ENCODE results near the gene CLDN2. TPM values are rescaled to one million over a fixed set of nuclear protein-coding genes. Genes with fewer than 3 reads are reported as not detected.
"Not testable (repeated sequence)": the region's sequence is repeated elsewhere in the genome, so short reads cannot be mapped to it uniquely, and the experiment has no call there.

CLDN2 gene
- total RNA-seq, 1 donor from 2014 or later: not detected

DNA sequence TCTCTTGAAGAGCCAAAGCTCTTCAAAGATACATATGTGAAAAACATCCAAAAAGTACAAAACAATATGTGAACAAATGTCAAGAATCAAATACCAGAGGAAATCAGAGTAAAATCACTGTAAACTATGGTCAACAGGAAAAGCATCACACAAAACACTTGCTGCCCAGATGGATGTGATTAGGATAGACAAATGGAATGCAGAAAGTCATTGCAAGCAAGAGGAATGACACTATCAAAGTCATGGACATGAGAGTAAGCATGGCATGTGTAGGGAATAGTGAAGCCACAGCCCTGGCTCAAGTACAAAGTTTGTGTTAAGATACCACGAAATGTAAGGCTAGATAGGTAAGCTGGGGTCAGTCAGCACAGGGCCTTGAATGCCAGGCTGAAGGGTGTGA, 37.7 kb downstream of the CLDN2 start:
- H3K36me3 Mint-ChIP-seq: peaks cover 15% of the 10 kb centered on the region
- DNase-seq (ENCODE audit: low spot score in 2 of 2, unreplicated experiment in 2 of 2): no peak

DNA sequence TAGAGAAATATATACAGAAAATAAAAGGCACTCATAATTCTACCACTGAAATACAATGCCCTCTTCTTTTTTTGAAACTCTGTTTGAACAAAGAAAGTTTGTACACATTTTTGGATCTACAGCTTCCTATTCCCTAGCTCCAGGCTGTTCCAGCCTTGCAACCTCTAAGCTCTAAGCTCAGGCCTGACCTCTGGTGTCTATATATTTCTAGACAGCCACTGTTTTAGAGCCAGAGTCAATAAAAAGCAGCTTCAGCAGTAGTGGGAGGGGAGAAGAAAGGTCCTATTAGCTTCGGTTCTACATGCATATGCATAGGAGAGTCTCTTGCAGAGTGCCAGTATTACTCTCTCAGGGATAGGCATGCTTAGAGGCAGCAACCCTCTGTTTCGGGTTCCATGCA, 39.7 kb downstream of the CLDN2 start:
- no peak for DNase-seq (ENCODE audit: low spot score in 2 of 2, unreplicated experiment in 2 of 2)
- no peaks in the 10 kb centered on the region for H3K27me3 Mint-ChIP-seq (ENCODE audit: low read depth)
- TF ChIP-seq, protein P1, sequence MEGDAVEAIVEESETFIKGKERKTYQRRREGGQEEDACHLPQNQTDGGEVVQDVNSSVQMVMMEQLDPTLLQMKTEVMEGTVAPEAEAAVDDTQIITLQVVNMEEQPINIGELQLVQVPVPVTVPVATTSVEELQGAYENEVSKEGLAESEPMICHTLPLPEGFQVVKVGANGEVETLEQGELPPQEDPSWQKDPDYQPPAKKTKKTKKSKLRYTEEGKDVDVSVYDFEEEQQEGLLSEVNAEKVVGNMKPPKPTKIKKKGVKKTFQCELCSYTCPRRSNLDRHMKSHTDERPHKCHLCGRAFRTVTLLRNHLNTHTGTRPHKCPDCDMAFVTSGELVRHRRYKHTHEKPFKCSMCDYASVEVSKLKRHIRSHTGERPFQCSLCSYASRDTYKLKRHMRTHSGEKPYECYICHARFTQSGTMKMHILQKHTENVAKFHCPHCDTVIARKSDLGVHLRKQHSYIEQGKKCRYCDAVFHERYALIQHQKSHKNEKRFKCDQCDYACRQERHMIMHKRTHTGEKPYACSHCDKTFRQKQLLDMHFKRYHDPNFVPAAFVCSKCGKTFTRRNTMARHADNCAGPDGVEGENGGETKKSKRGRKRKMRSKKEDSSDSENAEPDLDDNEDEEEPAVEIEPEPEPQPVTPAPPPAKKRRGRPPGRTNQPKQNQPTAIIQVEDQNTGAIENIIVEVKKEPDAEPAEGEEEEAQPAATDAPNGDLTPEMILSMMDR (IDR thresholded peaks at IDR 0.05; ENCODE audit: unreplicated experiment): no peak
- H3K27ac Mint-ChIP-seq: no peak overlapping the region
- peaks cover 33% of the 10 kb centered on the region for H3K9me3 Mint-ChIP-seq
- H3K4me1 Mint-ChIP-seq: no peaks in the 10 kb centered on the region
- H3K4me3 Mint-ChIP-seq: no peak overlapping the region
- H3K36me3 Mint-ChIP-seq: peaks cover 27% of the 10 kb centered on the region

More for the DNA sequence above, 37.7 kb downstream of the CLDN2 start:
- TF ChIP-seq, protein P1 (IDR thresholded peaks at IDR 0.05; ENCODE audit: unreplicated experiment): no peak
- Mint-ChIP-seq H3K27ac (no peak overlapping the region), H3K9me3 (peaks cover 17% of the 10 kb centered on the region), H3K27me3 (ENCODE audit: low read depth) (no peaks in the 10 kb centered on the region), H3K4me1 (no peaks in the 10 kb centered on the region), H3K4me3 (no peak overlapping the region)

DNA sequence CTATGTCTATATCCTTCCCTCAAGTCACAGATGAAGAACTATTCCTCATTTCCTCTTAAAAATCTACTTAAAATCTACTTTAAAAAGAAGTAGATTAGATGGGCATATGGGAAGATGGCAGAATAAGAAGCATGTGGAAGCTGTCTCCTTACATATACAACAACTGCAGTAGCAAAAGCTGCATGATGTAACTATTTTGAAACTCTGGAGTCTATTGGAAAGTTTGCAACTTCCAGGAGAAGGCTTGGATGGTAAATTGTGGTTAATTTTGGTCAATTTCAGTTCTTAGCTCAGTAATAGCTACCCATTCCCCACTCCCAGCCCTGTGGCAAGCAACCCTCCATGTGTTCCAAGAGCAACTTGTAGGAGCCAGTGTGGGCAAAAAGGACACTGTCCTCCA, 42.9 kb downstream of the CLDN2 start:
- TF ChIP-seq, protein P1 (IDR thresholded peaks at IDR 0.05; ENCODE audit: unreplicated experiment): no peak
- no peak for DNase-seq (ENCODE audit: low spot score in 2 of 2, unreplicated experiment in 2 of 2)
- no peak overlapping the region for H3K4me3 Mint-ChIP-seq
- peaks cover 43% of the 10 kb centered on the region for H3K9me3 Mint-ChIP-seq
- no peaks in the 10 kb centered on the region for H3K4me1 Mint-ChIP-seq
- H3K27me3 Mint-ChIP-seq (ENCODE audit: low read depth): no peaks in the 10 kb centered on the region
- H3K36me3 Mint-ChIP-seq: peaks cover 33% of the 10 kb centered on the region
- H3K27ac Mint-ChIP-seq: no peak overlapping the region

DNA sequence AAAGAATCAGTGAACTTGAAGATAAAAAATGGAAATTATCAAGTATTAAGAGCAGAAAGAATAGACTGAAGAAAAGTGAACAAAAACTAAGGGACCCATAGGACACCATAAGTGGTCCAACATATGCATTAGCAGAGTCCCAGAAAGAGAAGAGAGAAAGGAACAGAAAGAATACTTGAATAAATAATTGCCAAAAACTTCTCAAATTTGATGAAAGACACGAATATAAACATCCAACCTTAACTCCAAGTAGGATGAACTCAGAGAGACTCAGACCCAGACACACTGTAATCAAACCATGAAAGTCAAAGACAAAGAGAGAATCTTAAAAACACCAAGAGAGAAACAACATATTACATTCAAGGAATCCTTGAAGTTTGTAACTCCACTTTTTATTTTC, 44.1 kb downstream of the CLDN2 start:
- Mint-ChIP-seq H3K4me3 (no peak overlapping the region), H3K36me3 (peaks cover 43% of the 10 kb centered on the region), H3K9me3 (peaks cover 53% of the 10 kb centered on the region), H3K27ac (no peak overlapping the region), H3K4me1 (no peaks in the 10 kb centered on the region), H3K27me3 (ENCODE audit: low read depth) (no peaks in the 10 kb centered on the region)
- TF ChIP-seq, protein P1 (IDR thresholded peaks at IDR 0.05; ENCODE audit: unreplicated experiment): no peak
- DNase-seq (ENCODE audit: low spot score in 2 of 2, unreplicated experiment in 2 of 2): no peak

DNA sequence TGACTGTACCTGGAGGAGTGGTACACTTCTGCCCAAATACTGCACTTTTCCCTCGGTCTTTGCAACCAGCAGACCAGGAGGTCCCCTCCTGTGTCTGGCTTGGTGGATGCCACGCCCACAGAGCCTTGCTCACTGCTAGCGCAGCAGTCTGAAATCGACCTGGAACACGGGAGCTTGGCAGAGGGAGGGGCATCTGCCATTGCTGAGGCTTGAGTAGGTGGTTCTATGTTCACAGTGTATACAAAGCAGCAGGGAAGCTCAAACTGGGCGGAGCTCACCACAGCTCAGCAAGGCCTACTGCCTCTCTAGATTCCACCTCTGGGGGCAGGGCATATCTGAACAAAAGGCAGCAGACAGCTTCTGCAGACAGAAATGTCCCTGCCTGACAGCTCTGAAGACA, 46.3 kb downstream of the CLDN2 start:
- Mint-ChIP-seq H3K36me3 (peaks cover 58% of the 10 kb centered on the region), H3K9me3 (peaks cover 70% of the 10 kb centered on the region)
- H3K27ac Mint-ChIP-seq; DNase-seq (ENCODE audit: low spot score in 2 of 2, unreplicated experiment in 2 of 2); H3K4me1 Mint-ChIP-seq; H3K27me3 Mint-ChIP-seq (ENCODE audit: low read depth); H3K4me3 Mint-ChIP-seq: not testable (repeated sequence)

DNA sequence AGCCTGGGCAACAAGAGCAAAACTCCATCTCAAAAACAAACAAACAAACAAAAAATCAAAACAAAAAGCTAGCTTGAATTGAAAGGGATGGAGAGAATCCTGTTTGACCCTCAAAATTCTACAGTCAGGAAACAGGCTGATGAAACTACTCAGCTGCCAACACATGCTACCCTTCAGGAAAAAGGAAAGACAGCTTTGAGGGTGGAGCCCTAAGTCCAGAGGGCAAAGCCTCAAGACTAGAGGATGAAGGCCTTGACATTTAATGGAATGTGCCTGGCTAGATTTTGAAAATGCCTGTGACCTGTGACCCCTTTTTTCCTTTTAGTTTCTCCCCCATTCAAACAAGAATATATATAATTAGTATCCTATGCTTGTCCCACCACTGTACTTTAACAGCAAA, 52.7 kb downstream of the CLDN2 start:
- H3K4me3 Mint-ChIP-seq: no peak overlapping the region
- peaks cover 43% of the 10 kb centered on the region for H3K9me3 Mint-ChIP-seq
- H3K27ac Mint-ChIP-seq: no peak overlapping the region
- TF ChIP-seq, protein P1 (IDR thresholded peaks at IDR 0.05; ENCODE audit: unreplicated experiment): no peak
- H3K27me3 Mint-ChIP-seq (ENCODE audit: low read depth): no peaks in the 10 kb centered on the region
- H3K4me1 Mint-ChIP-seq: no peaks in the 10 kb centered on the region
- no peak for DNase-seq (ENCODE audit: low spot score in 2 of 2, unreplicated experiment in 2 of 2)
- peaks cover 41% of the 10 kb centered on the region for H3K36me3 Mint-ChIP-seq
